ENCODE data around the gene ADAD2.

DNA sequence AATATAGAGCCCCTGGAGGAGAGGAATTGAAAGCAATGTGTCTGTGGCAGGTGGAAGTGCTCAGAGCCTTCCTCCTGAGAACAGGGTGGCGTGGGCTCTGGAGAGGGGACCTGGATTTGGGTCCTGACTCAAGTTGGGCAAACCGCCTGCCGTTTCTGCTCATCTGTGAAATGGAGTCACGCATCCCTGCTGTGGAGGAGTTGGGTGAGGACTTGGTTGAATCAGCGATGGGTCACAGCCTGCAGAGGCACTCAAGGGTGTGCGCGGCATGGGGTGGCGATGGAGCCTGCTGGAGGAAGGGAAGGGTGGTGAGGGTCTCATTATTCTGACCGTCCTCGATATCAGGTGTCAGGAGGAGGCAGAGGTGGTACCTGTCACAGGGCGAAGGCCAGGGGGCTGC is 3.1 kb downstream of the ADAD2 start:
- TF ChIP-seq POLR2A (IDR thresholded peaks at IDR 0.05; ENCODE audit: low read length) (no peak), GATA1 (IDR thresholded peaks at IDR 0.05; ENCODE audit: low read depth, low read length) (no peak)

Data from erythroblast (primary cell).